GM19238 (cell line): Measurements from ENCODE around the gene INAFM2.

Experiments
- DNase-seq: peaks from one replicate; pipeline ENCODE4 v3.0.0; 2011; ENCODE audit warnings: low spot score; ENCODE audit not compliant: insufficient read length

Gene INAFM2

DNA sequence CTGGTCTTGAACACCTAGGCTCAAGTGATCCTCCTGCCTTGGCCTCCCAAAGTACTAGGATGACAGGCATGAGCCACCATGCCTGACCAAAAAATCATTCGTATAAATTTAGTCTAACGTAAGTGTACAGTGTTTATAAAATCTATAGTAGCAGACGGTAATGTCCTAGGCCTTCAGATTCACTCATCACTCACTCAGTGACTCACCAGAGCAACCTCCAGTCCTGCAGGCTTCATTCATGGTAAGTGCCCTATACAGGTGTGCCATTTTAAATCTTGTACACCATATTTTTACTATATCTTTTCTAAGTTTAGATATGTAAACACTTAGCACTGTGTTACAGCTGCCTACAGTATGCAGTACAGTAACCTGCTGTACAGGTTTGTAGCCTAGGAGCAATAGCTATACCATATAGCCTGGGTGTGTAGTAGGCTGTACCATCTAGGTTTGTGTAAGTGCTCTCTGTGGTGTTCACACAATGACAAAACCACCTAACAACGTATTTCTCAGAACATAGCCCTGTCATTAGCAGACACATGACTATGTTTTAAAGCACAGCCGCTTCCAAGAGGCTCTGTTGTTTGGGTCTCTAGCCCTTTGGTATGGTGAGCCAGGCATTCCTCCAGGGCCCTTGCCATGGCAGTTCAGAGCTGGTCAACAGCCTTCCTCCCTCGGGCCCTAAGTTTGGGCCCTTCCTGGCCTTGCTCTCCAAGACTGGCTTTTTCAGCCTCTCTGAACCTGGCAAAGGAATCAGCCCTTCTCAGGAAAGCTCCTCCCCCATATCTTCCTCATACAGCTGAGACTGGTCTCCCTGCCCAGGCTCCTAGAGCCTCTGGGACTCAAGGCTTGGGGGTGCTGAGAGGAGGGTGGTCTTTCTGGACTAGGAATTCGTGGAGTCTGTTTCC, 19.2 kb downstream of the INAFM2 start:
- no peak for DNase-seq

DNA sequence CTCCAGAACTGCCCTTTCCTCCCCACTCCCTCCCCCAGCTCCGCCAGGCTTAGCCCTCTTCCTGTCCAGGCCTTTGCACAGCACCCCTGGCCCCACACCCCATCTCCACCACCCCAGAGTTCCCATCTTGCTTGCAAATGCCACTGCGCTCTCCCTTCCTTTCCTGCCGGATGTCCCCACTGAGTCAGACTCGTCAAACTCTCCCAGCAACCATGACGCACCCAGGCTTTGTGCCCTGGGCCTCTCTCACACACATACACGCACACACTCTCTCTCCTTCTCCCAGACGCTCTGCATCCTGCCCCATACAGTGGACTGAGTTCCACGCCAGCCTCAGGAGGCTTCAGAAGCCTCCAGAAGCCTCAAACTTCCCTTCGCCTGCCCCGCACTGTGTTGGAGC, 20.0 kb downstream of the INAFM2 start:
- no peak for DNase-seq

GRCh38 chr15:40344217-40344616, 20.7 kb downstream of the INAFM2 start:
- DNase-seq: no peak

GRCh38 chr15:40344631-40345120, 21.2 kb downstream of the INAFM2 start:
- DNase-seq: peak; percentile 79

- no peak for DNase-seq
These were observed 21.9 kb downstream of the INAFM2 start for GRCh38 chr15:40345225-40345866.

- DNase-seq: no peak
These were observed 22.5 kb downstream of the INAFM2 start for GRCh38 chr15:40345867-40346578.

DNA sequence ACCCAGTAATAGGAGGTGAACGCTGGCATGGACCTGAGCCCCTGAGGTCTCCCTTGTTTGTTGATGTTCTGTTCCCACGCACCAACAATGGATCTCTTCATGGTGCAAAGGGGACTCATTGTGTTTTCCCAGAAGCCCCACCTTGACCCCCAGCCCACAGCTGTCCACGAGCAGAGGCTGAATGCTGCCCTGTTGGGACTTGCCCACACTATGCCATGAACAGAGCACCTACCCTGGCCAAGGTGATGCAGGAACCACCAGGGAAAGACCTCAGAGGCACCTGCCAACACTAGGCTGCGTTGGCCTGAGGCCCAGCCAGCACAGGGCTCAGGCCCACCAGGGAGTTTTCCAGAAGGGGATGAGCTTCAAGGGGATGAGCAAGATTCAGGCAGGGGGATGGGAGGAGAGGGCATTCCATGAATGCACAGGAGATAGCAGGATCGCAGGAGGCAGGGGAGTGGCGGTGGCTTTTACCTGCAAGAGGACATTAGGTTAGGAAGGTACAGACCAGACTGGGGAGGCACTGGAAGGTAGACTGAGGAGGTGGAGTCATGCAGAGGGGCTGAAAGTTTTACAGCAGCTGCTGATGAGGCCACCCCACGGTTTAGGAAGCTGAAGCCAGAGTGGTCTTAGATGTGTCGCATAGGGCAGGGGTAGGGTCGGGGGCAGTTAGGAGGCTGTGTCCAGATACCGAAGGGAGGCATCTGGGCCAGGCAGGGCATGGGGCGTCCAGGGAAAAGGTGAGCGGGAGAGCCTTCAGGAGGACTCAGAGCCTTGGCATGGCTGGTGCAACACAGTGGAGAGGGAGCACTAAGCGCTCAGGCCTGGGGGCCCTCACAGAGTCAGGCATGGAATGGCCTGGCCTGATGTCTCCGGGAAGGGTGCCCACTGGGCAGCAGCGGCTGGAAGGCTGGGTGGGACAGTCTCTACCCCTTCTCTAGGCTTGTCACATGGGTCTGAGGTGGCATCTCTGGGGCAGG, 23.4 kb downstream of the INAFM2 start:
- no peak for DNase-seq

DNA sequence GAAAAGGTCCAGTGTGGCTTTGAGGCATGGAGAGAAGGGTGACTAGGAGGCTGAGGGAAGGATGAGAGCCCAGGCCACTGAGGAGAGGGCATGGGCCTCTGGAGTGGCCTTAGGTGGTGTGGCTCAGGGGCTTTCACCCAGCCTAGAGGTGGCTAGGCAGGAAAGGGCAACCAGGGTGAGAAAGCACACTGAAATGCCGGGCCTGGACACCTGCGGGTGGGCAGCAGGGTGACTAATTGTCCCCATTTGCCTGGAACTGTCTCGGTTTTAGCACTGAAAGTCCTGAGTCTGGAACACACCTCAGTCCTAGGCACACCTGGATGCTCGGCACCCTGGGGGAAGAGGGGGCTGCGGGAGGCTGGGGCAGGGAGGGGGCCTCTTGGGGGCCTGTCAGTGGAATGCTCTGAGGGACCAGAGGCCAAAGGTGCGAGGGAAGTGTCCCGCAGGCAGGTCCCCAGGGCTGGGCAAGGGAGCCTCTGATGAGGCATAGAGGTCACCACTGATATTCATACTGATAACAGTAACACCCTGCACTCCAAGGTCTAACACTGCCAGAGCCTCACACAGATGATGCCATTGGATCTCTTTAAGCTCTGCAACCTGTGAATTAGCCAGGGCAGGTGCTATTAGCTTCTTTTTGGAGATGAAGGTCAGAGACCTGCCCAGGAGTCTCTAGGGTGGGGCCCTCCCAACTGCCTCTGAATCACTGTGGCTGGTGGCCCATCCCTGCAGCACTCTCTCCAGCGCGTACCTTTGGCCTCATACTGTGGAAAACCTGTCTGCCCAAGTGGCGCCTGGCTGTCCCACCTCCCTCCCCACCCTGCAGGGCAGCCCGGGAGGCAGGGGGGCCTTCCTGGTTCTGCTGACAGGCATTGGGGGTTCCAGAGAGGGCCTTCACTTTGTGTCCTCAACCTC, 24.3 kb downstream of the INAFM2 start:
- no peak for DNase-seq

- DNase-seq: no peak
These were observed 25.0 kb downstream of the INAFM2 start for GRCh38 chr15:40348474-40348870.

DNA sequence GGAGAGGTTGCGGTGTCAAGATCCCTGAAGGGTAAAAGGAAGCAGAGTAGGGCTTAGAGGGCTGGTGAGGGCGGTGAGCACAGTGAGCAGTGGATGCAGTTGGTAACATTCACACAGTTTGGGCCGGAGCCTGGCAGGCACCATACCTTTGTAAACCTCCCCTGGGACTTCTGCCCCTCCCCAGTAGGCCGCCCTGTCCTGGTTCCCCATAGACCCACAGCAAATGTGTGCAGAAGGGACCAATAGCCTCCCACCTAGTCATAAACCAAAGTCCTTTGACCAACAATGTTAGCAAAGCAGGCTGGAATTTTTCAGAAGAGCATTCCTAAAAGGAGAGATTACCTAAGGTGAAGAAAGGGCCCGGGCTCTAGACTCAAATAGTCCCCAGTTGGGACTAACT, 25.7 kb downstream of the INAFM2 start:
- no peak for DNase-seq

DNA sequence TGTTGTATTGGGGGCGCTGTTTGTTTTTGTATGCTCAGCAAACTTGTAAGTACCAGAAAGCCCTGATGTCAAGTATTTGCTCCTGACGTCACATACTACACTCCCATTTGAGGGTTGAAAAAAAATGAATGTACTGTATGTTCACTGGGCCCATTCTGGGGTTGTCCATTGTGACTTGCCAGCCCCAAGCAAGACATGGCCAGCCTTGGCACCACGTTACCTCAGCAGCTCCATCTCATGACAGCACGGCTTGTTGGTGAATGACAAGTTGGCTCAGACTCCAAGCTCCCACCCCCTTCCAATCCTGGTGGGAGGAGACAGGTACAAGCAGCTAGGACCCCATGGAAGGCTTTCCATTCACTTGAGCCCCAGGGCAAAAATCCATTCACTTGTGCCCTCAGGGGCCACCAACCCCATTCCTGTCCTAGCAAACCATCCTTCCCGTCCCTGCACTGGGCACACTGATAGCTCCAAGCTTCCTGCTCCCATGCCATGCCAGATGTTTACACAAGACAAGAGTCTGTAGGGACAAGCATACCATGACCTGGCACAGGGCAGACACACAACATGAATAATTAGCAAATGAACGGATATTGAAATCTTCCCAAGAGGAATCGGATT, 28.9 kb downstream of the INAFM2 start:
- DNase-seq: no peak

DNA sequence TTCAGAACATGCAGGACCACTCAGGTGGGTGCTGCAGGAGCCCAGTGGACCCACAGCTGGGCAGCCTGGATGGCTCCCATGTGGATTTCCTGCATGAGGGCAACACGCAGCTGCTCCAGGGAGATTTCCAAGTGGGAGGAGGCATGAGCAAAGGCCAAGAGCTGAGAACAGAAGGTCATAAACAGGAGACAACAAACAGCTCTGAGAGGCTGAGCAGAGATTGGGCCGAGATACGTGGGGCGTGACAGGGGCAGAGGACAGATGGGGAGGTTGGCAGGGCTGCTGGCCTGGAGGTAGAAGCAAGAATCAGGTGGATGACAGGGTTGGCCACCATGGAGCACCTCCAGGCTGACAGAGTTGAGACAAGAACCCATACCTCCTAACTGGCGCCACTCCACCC, 30.2 kb downstream of the INAFM2 start:
- no peak for DNase-seq

GRCh38 chr15:40354408-40355171, 31.1 kb downstream of the INAFM2 start:
- DNase-seq: no peak

GRCh38 chr15:40355976-40356585, 32.6 kb downstream of the INAFM2 start:
- DNase-seq: no peak

DNA sequence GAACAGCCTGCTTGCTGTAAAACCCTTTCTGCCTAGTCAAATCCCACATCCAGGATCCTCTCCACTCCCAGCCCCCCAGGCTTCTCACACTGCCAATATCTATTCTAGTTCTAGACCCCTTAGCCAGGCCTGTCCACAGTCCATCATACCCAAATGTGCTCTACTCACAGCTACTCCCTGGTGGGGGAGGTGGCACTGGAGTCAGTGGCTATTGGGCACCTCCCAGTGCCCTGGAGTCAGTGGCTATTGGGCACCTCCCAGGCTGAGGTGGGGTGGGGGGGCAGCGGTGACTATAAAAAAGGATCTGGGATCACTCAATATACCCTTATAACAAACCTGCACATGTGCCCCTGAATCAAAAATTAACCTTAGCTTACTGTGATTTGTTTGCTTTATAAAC, 33.8 kb downstream of the INAFM2 start:
- DNase-seq: no peak

DNA sequence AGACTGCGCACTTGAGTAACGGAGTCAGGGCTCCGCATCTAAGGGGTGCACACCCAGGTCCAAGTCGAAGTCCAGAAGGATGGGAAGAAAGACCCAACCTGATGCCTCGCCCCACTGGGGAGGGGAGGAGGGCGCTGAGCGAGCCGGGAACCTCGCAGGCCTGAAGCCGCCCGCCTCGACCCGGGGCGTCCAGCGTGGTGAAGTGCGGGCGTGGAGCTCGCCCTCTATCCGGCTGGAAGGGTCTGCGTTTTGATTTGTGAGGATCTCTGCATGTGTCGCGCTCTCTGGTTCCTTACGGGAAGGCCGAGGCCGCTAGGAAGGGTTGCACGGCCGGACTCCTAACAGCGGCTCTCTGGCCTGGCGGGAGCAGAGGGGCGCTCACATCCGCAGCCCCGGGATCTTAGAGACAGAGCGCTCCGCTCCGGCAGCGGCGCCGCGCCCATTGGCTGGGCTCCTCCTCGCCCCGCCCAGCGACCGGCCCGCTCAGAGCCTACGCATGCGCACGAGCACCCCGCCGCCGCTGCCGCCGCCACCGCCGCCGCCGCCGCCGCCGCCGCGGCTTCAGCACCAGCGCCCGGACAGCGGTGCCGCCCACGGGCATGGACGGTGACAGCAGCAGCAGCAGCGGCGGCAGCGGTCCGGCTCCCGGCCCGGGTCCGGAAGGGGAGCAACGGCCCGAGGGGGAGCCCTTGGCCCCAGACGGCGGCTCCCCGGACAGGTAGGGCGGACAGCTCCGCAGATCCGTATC, 34.4 kb downstream of the INAFM2 start, which contains the start of gene DISP2:
DISP2 (plus strand) TSS at position 497 of the 748 bp plus-strand sequence; CDS start at position 600, 103 bp downstream.
- DNase-seq: peak; percentile 99
